Stimulated activated CD4-positive, alpha-beta T cell treated with anti-CD3 and anti-CD28 coated beads, TNF-alpha, amount 100 ng/mL, for 24 hours (primary cell): Measurements from ENCODE around the gene TMIGD3.

Experiments used
- DNase-seq, 3 experiments: peaks; one replicate each; pipeline ENCODE4 v3.0.0-alpha.2; 2020; ENCODE audit warnings: low read depth in 3 of 3

TMIGD3 gene

GRCh38 chr1:111474521-111474920, 28.9 kb downstream of the TMIGD3 start:
- DNase-seq: no peak

- DNase-seq: no peak
These were observed 29.3 kb downstream of the TMIGD3 start for GRCh38 chr1:111474106-111474505.

DNA sequence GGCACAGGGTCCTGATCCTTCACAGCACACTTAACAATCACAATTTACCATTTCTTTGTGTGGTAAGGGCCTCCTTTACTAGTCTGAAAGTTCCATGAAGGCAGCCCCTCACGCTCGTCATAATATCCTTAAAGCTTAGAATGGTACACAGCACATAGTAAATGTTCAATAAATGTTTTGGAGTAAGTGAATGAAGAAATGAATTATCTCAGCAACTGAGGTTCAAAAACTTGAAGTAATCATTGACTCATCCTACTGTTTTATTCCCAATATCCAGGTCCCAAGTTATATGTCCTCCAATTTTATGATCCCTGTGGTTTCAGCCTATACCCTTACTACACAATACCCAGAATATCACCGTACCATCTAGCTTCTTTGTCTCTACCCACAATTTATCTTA, 31.9 kb downstream of the TMIGD3 start:
- DNase-seq: no peak

DNA sequence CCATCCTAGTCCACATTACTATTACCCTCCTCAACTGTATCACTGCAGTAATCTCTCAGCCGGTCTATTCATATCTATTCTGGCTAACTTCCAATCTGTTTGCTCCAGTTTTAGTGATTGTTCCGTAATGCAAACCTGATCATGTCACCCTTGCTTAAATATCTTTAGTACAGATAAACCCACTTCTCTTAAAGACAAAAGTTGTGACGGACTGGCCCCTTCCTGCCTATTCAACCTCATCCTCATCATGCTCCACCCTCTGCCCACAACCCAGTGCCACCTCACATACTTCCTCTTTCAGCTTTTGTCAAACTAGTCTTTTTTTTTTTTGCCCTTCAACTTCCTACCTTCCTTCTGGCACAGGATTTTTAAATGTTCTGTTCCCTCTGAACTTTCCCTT, 32.4 kb downstream of the TMIGD3 start:
- peak; percentile 22 to 56 (median 32) for DNase-seq

- DNase-seq: no peak
These were observed 32.8 kb downstream of the TMIGD3 start for GRCh38 chr1:111470596-111470995.

DNA sequence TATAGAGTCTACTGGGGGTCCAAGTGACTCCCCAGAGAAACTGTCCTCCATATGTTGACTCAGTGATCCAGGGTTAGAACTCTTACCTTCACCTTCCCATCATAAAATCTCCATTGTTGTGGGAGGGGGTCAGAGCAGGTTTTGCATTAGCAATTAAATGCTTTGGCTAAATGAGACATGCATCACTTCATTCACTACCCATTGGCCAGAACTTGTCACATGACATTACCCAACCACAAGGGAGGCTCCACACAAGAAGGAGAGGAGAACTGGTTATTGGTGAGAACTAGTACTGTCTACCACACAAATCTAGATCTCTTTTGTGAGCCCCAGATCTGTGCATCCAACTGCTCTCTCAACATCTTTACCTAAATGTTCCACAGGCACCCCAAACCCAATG, 33.9 kb downstream of the TMIGD3 start:
- no peak for DNase-seq

DNA sequence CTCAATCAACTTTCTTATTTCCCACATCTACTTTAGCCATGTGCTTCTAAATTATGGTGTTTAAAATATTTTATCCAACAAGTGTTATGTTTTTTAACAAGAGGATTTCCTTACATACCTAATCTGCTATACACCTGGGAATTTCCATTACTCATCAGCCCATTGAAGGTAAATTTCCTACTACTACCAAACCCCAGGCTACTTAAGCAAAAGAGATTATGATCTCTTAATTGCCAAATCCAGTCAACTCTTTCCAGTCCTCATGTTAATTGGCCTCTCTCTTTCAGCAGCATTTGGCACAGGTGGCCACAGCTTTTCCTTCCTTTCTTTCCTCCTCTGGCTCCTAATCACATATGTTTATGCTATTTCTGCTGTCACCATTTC, 34.7 kb downstream of the TMIGD3 start:
- DNase-seq: no peak

- no peak for DNase-seq
These were observed 35.3 kb downstream of the TMIGD3 start for GRCh38 chr1:111467865-111468716.

- no peak for DNase-seq
These were observed 37.0 kb downstream of the TMIGD3 start for GRCh38 chr1:111466480-111466879.

DNA sequence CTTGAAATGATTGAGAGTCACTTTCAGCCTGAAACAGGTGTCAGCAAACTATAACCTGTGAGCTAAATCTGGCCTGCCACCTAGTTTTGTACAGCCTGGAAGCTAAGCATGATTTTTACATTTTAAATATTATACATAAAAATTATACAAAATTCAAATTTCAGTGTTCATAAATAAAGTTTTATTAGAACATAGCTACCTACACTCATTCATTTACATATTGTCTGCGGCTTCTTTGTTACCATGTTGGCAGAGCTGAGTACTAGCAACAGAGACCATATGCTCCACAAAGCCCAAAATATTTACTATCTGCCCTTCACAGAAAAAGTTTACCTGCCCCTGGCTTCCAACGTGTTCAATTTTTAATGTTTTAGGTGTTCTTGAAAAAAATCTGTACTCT, 37.7 kb downstream of the TMIGD3 start:
- DNase-seq: no peak

DNA sequence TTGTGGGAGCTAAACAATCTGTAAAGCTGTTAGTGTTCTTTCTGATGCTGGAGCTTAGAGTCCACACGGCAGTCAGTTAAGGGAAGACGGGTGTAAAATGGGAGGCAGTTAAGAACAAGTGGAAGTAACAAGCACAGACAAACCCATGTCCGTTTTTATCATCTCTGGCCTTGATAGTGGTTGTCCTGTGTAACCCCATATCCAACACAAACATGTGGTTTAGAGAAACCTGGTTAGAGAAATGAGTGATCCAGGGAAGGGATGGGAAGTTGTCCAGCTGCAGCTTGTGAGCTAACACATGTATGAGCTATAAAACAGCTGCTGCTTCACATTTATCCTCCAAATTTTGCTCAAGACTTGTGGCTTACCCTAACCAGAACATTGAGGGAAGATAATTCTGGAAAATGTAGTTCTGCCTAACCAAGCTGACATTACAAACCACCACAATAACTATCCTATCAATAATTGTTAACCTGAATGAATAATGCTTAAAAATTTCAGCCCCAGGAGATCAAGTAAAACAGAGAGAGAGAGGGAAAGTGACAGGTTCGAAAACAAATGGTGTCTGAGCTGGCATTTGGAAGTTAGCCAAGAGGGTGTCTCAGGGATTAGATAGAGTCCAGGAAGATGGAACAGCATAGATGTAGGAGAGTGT, 40.3 kb downstream of the TMIGD3 start:
- DNase-seq: no peak

GRCh38 chr1:111462370-111463028, 40.9 kb downstream of the TMIGD3 start:
- no peak for DNase-seq

GRCh38 chr1:111461765-111462164, 41.7 kb downstream of the TMIGD3 start:
- no peak for DNase-seq

GRCh38 chr1:111455642-111456031, 47.8 kb downstream of the TMIGD3 start:
- DNase-seq: no peak

- DNase-seq: no peak
These were observed 48.4 kb downstream of the TMIGD3 start for GRCh38 chr1:111454859-111455641.

GRCh38 chr1:111453706-111454105, 49.7 kb downstream of the TMIGD3 start:
- DNase-seq: no peak

GRCh38 chr1:111452581-111452980, 50.9 kb downstream of the TMIGD3 start:
- no peak for DNase-seq

DNA sequence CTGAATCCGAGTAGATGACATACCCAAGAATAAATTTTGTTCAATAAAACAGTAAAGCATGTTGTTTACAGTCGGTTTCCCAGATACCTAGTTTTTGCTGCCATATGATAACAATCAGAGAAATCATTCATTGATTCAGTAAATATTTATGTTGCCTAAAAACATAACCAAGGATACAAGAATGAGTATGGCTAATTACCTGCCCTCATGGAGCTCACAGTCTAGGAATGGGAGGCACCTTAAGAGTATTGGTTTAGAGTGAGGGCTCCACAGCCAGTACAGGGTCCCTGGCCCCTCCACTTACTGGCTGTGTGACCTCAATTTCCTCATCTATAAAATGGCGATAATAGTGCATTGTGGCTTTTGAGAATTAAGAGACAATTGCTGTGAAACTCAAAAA, 53.2 kb downstream of the TMIGD3 start:
- no peak for DNase-seq

- DNase-seq: no peak
These were observed 53.8 kb downstream of the TMIGD3 start for GRCh38 chr1:111449703-111450017.

DNA sequence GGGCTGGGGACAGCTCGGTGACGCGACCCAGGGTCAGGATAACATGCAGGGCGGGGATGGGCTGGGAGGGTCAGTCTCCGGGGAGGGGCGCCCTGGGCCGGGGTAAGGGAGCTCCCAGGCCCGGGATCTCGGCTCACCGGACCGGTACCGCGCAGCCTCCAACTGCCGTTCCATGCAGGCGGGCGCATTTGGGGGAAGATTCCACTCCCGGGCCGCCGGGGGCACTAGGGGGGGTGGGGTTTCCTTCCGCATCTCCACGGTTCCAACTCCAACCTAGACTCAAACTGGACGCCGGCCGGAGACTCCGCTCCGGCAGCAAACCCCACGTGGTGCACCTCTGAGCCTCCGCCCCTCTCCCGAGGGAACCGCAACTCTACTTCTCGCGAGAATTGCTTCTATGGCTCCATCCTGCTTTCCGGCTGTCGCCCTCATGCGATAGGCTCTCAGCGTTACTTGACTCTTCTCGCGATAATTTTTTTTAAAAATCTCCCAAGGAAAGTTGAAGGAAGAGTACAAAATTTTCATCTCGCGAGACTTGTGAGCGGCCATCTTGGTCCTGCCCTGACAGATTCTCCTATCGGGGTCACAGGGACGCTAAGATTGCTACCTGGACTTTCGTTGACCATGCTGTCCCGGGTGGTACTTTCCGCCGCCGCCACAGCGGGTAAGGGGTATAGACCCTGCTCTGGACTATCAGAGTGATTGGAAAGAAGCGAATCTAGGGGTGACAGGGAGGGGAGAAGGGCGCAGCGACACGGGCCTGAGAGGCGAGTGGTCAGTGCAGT, 54.3 kb downstream of the TMIGD3 start, which contains the start of the genes ATP5PB and WDR77:
Gene ATP5PB, plus strand, starts transcription at position 547 of the 785 bp plus-strand sequence. Its CDS starts 78 bp downstream, at position 625.
Gene WDR77, minus strand, starts transcription at position 339 of the 785 bp plus-strand sequence. Its CDS starts 87 bp downstream, at position 252.
- DNase-seq: peak; percentile 79 to 87 (median 87)

- peak; percentile 4 to 21 (median 6) for DNase-seq
These were observed 54.9 kb downstream of the TMIGD3 start for GRCh38 chr1:111448482-111448917.
